Measurements from ENCODE around the gene CLDN6. TPM values are rescaled to one million over a fixed set of nuclear protein-coding genes. Genes with fewer than 3 reads are reported as not detected.
"Not testable (repeated sequence)": the region's sequence is repeated elsewhere in the genome, so short reads cannot be mapped to it uniquely, and the experiment has no call there.

Gene CLDN6
- total RNA-seq, 1 experiment from 2014 or later: 2.7 TPM

DNA sequence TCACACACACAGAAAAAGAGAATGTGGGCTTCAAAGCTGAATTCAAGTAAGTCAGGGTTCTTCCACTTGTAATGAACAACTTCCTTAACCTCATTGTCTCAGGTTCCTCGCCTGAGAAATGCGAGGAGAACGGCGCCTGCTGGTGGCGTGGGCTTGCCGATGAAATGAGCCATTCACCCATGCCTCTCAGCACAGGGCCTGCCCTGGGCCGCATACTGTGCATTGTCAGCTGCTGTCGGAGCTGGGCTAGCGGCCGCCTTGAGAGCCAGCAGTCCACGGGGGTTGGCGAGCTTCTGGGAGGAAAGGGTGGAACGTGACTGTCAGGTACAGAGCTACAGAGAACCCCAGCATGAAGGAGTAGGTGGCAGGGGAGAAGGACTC is 35.3 kb upstream of the CLDN6 start:
- DNase-seq (ENCODE audit: low spot score); in situ Hi-C loops (cut with HindIII; ENCODE audit: low sequenced_read_pairs): not testable (repeated sequence)

DNA sequence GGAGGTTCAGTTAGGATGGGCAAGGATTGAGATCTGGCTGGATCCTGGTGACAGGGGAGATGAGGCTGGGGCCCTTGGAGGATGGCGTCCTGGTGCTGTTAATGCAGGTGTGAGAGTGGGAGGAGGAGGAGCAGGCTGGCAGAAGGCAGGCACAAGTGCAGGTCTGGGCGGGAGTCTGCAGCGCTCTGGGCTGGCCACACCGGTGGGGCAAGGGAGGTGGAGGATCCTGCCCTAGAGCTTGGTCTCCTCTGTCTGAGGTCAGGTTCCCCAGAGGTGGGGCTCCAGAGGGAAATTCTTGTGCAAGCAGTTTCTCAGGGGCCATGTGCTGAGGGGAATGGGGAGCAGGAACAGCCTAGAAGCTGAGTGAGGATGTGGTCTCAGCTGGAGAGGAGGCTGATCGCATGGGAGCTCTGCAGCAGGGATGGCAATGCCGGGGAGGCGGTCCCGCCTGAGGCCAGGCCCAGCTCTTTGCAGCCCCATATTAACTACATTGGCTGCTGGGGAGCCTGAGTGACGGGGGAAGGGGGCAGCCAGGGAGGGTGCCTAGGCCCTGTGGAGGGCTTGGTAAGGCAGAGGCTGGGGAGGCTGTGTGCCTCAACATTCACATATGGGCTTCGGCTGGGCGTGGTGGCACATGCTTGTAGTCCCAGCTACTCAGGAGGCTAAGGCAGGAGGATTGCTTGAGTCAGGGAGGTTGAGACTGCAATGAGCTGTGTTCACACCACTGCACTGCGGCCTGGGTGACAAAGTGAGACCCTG is 34.8 kb upstream of the CLDN6 start:
- in situ Hi-C loops (cut with HindIII; ENCODE audit: low sequenced_read_pairs): not testable (repeated sequence)

DNA sequence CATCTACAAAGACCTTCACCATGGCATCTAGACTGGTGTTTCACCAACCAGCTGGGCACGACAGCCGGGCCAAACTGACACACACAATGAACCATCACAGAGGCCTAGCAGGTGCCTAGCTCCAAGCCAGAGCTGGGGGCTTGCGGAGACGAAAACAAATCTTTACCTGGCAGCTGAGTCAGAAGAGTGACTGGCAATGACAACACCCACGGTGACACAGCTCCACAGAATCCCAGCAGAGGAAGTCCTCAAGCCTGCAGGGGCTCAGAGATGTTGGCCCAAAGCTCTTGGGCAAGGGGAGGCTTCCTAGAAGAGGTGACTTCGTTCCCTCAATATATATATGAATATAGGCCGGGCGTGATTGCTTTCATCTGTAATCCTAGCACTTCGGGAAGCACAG is 33.5 kb upstream of the CLDN6 start:
- no peak for DNase-seq (ENCODE audit: low spot score)
- in situ Hi-C loops (cut with HindIII; ENCODE audit: low sequenced_read_pairs): no loop called here

More for the DNA sequence above, 34.8 kb upstream of the CLDN6 start:
- DNase-seq (ENCODE audit: low spot score): not testable (repeated sequence)

DNA sequence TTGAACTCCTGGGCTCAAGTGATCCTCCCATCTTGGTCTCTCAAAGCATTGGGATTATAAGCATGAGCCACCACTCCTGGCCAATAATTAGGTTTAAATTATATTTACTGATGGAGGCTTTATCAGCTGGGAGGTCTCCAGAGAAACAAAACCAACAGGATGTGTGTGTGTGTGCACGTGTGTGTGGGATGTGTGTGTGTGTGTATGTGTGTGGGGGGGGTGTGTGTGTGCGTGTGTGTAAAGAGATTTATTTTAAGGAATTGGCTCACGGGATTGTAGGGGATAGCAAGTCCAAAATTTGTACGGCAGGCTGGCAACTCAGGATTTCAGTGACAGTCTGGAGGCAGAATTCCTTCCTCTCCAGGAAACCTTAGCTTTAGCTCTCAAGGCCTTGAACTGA is 33.0 kb upstream of the CLDN6 start:
- no peak for DNase-seq (ENCODE audit: low spot score)
- in situ Hi-C loops (cut with HindIII; ENCODE audit: low sequenced_read_pairs): no loop called here

DNA sequence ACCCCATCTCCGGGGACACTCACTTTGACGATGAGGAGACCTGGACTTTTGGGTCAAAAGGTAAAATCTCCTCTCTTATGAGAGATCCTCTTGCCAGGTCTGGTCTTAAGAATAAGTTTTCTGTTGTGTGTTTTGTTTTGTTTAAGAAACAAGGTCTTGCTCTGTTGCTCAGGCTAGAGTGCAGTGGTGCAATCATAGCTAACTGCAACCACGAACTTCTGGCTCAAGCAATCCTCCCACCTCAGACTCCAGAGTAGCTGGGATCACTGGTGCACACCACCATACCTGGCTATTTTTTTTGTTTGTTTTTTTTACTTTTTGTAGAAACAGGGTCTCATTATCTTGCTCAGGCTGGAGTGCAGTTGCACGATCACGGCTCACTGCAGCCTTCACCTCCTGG is 32.5 kb upstream of the CLDN6 start:
- DNase-seq (ENCODE audit: low spot score): no peak
- in situ Hi-C loops (cut with HindIII; ENCODE audit: low sequenced_read_pairs): no loop called here

DNA sequence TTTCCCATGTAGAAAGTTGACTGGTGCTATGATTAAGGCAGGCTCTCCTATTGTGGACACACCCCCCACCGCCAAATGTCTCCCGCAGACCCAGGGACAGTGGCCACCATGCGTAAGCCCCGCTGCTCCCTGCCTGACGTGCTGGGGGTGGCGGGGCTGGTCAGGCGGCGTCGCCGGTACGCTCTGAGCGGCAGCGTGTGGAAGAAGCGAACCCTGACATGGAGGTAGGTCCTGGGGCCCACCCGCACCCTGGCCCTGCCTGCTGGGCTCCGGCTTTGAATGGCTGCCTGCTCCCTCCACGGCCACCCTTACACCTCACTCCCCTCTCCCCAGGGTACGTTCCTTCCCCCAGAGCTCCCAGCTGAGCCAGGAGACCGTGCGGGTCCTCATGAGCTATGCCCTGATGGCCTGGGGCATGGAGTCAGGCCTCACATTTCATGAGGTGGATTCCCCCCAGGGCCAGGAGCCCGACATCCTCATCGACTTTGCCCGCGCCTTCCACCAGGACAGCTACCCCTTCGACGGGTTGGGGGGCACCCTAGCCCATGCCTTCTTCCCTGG is 32.0 kb upstream of the CLDN6 start:
- DNase-seq (ENCODE audit: low spot score): no peak
- in situ Hi-C loops (cut with HindIII; ENCODE audit: low sequenced_read_pairs): no loop called here

DNA sequence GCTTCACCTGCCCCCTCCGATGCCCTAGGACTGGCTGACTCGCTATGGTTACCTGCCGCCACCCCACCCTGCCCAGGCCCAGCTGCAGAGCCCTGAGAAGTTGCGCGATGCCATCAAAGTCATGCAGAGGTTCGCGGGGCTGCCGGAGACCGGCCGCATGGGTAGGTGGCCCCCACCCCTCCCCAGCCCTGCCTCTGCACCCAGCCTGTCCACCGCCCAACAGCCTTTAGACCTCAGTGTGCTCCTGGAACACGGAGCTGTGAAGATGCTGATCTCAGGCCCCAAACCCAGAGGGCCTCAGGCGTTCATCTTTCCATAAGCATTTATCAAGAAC is 29.4 kb upstream of the CLDN6 start:
- in situ Hi-C loops (cut with HindIII; ENCODE audit: low sequenced_read_pairs): no loop called here

DNA sequence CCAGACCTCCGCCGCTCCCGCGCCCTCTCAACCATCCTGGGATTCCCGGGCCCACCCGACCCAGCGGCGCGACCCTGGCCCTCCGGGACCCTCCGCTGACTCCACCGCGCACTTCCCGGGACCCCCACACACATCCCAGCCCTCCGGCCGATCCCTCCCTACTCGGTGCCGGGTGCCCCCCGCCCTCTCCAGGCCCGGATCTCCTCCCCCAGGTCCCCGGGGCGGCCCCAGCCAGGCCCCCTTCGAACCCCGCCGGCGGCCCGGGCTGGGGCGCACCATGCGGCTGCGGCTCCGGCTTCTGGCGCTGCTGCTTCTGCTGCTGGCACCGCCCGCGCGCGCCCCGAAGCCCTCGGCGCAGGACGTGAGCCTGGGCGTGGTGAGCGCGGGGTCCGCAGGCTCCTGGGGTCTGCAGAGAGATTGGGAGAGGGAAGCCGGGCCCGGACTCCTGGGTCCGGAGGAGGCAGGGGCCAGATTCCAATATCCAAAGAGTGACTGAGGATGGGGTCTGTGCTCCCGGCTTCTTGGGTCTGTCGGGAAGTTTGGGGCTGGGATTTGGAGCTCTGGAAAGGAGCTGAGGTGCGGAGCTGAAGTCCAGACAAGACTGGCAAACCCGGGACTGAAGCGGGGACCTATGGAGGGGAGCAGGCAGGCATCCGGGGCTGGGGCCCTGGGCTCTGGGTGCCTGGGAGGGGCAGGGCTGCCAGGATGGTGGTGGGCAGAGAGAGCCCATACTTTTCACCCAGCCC is 28.8 kb upstream of the CLDN6 start:
- in situ Hi-C loops (cut with HindIII; ENCODE audit: low sequenced_read_pairs): no loop called here
- no peak for DNase-seq (ENCODE audit: low spot score)

More for the DNA sequence above, 29.4 kb upstream of the CLDN6 start:
- DNase-seq (ENCODE audit: low spot score): no peak

DNA sequence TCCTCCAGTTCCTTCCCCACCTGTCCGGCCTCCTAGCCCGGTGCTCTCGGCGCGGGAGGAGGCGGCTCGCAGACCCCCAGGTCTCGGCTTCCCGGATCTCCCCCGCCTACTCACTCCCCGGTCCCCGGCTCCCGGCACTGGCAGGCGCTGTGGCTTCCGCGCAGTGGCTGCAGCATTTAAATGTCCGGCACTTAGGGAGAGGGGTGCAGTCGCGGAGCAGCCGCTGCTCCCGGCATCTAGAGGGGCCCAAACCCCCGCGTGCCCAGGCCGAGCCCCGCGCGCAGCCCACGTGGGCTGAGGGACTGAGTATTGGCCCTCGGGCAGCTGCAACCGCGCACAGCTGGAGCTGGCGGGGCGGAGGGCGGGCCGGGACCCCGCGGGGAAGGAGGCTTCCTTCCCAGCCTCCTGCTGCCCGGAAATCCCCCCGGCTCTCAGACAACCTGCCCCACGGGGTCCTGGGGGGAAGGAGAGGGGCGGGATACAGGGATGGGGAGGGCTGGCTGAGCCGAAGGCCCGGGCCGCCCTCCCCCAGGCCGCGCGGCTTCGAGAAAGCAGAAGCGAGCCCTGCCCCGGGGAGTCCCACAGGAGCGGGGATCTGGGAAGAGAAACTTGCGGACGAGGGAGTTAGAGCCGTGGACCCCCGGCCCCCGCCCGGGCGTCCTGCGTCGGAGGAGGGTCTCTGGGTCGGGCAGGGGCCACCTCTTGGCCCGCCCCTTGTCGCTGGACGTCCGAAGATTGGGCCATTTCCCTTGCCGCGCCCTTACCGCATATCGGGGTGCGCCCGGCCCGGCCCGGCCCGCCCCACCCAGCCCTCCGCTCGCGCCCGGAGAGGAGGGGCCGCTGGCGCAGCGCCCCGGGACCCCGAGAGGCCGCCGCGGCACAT is 28.0 kb upstream of the CLDN6 start, which contains the start of gene MMP25:
Gene MMP25 (plus strand): TSS at position 804 of the 883 bp plus-strand sequence. CDS start 357 bp downstream, outside the sequence.
- in situ Hi-C loops (cut with HindIII; ENCODE audit: low sequenced_read_pairs): no loop called here
- no peak for DNase-seq (ENCODE audit: low spot score)

DNA sequence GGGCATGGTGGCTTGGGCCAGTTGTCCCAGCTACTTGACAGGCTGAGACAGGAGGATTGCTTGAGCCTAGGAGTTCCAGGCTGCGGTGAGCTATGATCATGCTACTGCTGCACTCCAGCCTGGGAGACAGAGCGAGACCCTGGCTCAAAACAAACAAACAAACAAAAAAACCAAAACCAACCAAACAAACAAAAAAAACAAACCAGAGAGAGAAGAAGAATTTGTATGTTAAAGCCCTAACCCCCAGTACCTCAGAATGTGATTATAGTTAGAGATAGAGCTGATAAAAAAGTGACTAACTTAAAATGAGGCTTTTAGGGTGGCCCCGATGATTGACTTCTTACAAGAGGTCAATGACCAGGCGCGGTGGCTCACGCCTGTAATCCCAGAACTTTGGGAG is 26.7 kb upstream of the CLDN6 start:
- DNase-seq (ENCODE audit: low spot score): no peak
- in situ Hi-C loops (cut with HindIII; ENCODE audit: low sequenced_read_pairs): no loop called here

DNA sequence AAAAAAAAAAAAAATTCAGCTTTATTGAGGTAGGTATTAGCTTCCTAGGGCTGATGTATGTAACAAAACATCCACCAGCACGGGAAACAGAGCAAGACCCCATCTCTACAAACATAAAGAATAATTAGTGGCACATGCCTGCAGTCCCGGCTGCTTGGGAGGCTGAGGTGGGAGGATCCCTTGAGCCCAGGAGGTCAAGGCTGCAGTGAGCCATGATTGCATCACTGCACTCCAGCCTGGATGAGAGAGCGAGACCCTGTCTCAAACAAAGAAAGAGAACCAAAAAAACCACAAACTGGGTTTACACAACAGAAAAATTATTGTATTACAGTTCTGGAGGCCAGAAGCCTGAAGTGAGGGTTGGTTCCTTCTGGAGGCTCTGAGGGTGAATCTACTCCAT is 24.4 kb upstream of the CLDN6 start:
- in situ Hi-C loops (cut with HindIII; ENCODE audit: low sequenced_read_pairs): no loop called here

DNA sequence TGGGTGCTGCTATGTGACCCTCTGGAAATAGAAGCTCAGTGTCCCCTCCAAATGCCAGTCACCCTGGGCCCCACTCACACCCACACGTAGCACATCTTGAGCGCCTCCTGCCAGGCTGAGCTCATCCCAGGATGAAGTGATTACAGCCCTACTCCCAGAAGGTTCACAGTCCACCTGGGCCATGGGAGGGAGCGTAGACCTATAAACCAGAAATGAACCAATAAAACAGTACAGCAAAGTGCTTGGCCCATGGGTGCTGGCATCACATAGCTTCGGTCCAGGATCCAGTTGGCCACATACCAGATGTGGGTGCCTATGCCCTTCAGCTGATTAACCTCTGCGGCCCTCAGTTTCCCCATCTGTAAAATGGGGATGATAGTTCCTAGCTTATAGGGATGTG is 20.9 kb upstream of the CLDN6 start:
- no peak for DNase-seq (ENCODE audit: low spot score)
- in situ Hi-C loops (cut with HindIII; ENCODE audit: low sequenced_read_pairs): no loop called here

More for the DNA sequence above, 24.4 kb upstream of the CLDN6 start:
- DNase-seq (ENCODE audit: low spot score): no peak

DNA sequence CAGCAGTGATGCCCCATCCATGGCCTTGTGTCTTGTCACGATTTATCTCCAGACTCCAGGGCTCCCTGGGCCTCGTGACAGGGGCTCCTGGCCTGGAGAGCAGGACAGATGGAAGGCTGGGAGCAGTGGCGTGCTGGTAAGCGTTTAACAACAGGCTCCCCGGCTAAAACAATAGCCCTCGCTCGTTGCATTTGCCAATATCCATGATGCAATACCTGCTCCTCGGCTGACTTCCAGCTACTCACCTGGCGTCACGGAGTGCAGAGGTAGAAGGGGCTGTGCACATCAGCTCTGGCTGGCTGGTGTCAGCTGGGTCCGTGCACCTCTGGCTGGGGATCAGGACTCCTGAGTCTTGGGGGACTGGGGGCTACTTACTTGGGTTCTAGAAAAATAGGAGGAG is 20.3 kb upstream of the CLDN6 start:
- no peak for DNase-seq (ENCODE audit: low spot score)
- in situ Hi-C loops (cut with HindIII; ENCODE audit: low sequenced_read_pairs): no loop called here

DNA sequence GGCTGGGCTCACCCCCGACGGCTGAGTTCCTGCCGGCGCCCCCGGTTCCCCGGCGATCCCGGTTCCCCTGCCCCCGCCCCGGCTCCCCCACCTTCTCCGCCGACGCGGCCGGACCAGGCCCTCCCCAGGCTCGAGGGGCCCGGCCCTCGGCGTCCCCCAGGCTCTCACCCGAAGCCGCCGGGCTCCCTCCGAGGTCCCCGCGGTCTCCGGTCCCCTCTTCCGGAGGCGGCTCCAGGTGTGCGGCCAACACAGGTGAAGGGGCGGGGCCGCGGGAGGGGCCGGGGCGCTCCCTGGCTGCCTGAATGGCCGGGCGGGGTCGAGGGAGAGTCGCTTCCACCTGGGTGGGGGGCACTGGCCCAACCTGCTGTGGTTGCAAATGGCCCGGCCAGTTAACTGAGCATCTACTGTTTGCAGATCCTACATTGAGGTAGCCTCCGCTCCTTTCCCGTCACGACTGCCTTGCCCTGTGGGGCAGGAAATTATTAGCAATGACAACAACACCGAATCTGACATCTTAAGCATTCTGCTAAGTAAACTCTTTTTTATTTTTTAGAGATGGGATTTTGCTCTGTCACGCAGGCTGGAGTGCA is 18.8 kb upstream of the CLDN6 start, which contains the start of gene BICDL2:
Gene BICDL2 (minus strand): TSS at position 219 of the 590 bp plus-strand sequence. CDS start 1,448 bp downstream, outside the sequence.
- no peak for DNase-seq (ENCODE audit: low spot score)
- in situ Hi-C loops (cut with HindIII; ENCODE audit: low sequenced_read_pairs): no loop called here

DNA sequence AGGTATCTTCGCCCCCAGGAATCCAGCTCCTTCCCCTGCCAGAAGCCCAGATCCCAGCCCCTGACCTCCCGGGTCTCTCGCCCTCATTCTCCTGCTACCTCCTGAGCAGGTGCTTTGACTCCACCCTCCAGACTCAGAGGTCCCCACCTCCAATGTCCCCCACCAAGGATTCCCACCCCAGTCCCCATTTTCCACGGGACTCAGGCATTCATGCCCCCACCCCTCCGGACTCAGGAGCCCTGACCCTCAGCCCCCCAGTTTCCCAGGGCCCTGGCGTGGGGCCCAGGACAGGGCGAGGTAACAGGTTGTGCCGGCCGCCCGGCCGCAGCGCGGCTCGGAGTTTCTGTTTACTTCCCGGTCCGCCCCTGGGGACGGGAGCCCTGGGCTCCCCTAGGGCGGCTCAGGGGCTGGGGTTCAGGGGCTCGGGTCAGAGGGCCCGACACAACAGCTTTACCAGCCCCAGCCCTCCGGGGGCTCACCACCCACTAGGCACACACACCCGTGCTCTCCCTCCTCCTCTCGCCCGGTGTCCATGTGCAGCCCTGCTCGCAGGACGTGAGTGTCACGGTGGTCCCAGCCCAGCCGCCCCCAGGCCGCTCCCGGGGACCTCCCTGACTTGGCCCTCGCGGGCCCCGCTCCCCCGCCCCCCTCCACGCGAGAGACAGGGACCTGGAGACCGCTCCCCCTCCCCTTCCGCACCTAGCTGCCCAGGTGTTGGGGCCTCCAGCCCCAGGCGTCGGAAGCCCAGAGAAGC is 18.2 kb upstream of the CLDN6 start:
- no peak for DNase-seq (ENCODE audit: low spot score)
- in situ Hi-C loops (cut with HindIII; ENCODE audit: low sequenced_read_pairs): no loop called here

DNA sequence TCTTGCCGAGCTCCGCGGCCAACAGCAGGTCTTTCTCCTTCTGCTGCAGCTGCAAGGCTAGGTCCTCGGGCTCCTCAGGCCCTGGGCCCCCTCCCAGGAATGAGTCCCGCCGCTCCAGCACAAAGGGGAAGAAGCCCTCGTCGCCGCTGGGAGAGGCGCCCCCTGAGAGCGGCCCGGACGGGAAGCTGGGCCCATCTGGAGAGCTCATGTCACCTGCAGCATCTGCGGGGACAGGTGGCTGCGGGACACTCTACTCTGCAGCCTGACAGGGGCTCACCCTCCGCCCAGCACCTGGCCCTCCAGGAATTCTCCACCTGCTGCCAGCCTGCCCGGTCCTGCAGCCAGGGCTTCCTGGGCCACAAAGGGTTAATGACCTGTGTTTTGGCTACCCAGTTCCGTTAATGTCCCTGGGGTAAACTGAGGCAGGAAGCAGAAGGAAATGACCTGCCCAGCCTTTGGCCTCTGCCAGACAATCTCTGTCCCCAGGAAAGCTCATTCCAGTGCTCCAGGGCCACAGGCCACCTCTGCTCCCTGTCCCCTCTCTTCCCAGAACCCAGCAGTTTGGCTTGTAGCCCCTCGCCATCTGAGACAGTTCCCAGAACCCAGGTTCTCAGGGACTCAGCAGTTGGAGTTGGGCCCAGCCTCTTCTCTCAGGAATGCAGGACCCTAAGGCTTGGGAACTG is 17.4 kb upstream of the CLDN6 start:
- DNase-seq (ENCODE audit: low spot score): no peak

DNA sequence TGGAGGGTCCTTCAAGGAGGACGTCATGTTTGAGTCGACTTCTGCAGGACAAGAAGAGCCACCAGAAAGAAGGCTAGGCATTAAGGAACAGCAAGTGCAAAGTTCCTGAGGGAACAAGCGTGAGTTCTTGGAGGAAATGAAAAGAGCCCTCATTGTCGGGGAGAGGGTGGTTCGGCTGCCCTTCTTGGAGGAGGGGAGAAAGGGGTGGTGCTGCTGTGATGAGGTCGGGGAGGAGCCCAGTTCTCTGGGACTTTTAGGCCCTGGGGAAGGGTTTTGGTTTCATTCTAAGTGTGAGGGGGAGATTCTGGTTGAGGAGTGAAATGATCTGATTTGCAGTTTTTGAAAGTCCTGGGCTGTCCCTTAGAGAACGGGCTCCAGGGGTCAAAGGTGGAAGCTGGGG is 14.6 kb upstream of the CLDN6 start:
- DNase-seq (ENCODE audit: low spot score): no peak
- in situ Hi-C loops (cut with HindIII; ENCODE audit: low sequenced_read_pairs): no loop called here

More for the DNA sequence above, 17.4 kb upstream of the CLDN6 start:
- in situ Hi-C loops (cut with HindIII; ENCODE audit: low sequenced_read_pairs): no loop called here
